ENCODE data around the gene ADAM8. TPM values are rescaled to one million over a fixed set of nuclear protein-coding genes. Genes with fewer than 3 reads are reported as not detected.

The ADAM8 gene
- total RNA-seq, 2 donors from 2014 or later, result 0.82 to 1.5 TPM

DNA sequence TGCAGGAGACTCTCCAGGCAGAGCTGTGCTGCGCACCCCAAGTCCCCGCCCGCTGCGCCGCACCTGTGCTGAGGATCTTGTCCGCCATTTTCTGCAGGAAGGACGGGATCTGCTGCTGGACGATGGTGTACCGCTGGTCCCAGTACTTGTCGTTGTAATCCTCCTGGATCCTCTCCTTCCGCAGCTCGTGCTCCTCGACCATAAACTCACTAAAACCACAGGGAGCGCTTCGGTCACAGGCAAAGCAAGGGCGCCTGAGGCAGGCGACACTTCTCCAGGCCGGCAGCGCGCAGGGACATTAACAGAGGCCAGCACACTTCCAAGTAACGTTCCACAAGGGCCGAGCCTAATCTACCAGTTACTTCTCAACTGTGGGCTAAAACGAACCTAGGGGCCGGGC is 13.1 kb upstream of the ADAM8 start:
- Histone ChIP-seq H3K4me1 (no peaks in the 10 kb centered on the region), H3K27ac (no peak overlapping the region), H3K36me3 (peaks cover 83% of the 10 kb centered on the region), H3K27me3 (no peaks in the 10 kb centered on the region), H3K9me3 (no peaks in the 10 kb centered on the region), H3K4me3 (no peak overlapping the region)
- DNase-seq (ENCODE audit: low spot score), result no peak
- TF ChIP-seq, protein P1, sequence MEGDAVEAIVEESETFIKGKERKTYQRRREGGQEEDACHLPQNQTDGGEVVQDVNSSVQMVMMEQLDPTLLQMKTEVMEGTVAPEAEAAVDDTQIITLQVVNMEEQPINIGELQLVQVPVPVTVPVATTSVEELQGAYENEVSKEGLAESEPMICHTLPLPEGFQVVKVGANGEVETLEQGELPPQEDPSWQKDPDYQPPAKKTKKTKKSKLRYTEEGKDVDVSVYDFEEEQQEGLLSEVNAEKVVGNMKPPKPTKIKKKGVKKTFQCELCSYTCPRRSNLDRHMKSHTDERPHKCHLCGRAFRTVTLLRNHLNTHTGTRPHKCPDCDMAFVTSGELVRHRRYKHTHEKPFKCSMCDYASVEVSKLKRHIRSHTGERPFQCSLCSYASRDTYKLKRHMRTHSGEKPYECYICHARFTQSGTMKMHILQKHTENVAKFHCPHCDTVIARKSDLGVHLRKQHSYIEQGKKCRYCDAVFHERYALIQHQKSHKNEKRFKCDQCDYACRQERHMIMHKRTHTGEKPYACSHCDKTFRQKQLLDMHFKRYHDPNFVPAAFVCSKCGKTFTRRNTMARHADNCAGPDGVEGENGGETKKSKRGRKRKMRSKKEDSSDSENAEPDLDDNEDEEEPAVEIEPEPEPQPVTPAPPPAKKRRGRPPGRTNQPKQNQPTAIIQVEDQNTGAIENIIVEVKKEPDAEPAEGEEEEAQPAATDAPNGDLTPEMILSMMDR (IDR thresholded peaks at IDR 0.05), result no peak

DNA sequence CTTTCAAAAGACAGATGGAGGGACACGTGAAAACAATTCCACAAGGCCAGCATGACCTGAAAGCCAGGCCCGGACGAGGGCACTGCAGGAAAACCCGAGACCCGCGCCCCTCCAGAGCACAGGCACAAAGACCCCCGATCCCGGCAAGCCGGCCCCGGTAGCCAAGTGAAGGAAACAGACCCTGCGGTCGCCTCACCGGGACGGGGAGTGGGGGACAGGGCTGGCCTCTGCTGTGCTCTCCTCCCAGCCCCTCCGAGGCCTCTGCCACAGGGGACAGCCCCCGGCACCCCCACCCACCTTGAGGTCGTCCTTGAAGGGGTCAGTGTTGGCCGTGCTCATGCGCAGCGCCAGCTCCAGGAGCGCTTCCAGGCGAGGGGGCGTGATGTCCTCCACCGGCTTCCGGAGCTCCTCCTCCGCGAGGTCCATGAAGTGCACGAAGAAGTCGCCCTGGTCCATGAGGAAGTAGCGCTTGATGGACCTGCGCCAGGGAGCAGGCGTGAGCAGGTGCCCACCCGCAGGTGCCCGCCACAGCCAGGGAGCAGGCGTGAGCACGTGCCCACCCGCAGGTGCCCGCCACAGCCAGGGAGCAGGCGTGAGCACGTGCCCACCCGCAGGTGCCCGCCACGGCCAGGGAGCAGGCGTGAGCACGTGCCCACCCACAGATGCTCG is 11.3 kb upstream of the ADAM8 start:
- H3K9me3 ChIP-seq, result no peaks in the 10 kb centered on the region
- no peak overlapping the region for H3K27ac ChIP-seq
- peaks cover 83% of the 10 kb centered on the region for H3K36me3 ChIP-seq
- no peak overlapping the region for H3K4me3 ChIP-seq
- H3K27me3 ChIP-seq, result no peaks in the 10 kb centered on the region
- no peak for DNase-seq (ENCODE audit: low spot score)
- TF ChIP-seq, protein P1 (IDR thresholded peaks at IDR 0.05), result no peak
- no peaks in the 10 kb centered on the region for H3K4me1 ChIP-seq

DNA sequence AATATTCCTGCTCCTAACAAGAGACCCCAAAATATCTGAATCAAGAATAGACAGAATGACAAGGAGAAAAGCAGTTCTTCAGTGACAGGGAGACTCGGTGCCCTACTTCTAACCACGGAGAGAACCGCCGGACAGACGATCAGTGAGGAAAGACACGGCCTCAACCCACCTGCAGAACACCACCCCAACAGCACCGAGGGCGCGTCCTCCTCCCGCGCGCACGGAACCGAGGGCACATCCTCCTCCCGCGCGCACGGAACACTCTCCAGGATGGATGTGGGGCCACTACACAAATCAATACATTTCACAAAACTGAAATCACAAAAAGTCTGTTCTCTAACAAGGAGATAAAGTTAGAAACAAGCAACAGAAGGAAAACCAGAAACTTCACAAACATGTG is 9.7 kb upstream of the ADAM8 start:
- no peaks in the 10 kb centered on the region for H3K4me1 ChIP-seq
- no peak overlapping the region for H3K27ac ChIP-seq
- peaks cover 92% of the 10 kb centered on the region for H3K36me3 ChIP-seq
- H3K4me3 ChIP-seq, result no peak overlapping the region
- H3K9me3 ChIP-seq, result no peaks in the 10 kb centered on the region
- TF ChIP-seq, protein P1 (IDR thresholded peaks at IDR 0.05), result no peak
- DNase-seq (ENCODE audit: low spot score), result no peak
- H3K27me3 ChIP-seq, result no peaks in the 10 kb centered on the region

DNA sequence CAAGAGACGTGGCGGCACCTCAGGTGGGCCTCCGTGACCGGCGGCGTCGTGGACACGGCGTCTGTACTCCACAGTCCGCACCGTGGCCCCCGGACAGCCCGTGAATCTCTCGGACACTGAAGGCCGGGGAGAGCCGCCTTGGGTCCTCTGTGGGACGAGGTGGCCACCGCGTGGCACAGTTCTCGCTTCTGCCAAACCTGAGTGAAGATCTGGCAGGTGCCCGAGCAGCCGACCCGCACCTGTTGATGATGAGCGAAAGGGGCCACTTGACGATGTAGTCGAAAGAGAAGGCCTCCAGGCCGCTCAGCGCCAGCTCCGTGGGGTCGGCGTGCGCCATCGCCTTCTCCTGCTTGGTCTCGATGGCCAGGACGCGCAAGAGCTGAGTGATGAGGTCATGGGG is 8.5 kb upstream of the ADAM8 start:
- TF ChIP-seq, protein P1 (IDR thresholded peaks at IDR 0.05), result no peak
- Histone ChIP-seq H3K27me3 (no peaks in the 10 kb centered on the region), H3K36me3 (peaks cover 93% of the 10 kb centered on the region), H3K9me3 (no peaks in the 10 kb centered on the region), H3K27ac (no peak overlapping the region), H3K4me3 (no peak overlapping the region), H3K4me1 (no peaks in the 10 kb centered on the region)
- no peak for DNase-seq (ENCODE audit: low spot score)

DNA sequence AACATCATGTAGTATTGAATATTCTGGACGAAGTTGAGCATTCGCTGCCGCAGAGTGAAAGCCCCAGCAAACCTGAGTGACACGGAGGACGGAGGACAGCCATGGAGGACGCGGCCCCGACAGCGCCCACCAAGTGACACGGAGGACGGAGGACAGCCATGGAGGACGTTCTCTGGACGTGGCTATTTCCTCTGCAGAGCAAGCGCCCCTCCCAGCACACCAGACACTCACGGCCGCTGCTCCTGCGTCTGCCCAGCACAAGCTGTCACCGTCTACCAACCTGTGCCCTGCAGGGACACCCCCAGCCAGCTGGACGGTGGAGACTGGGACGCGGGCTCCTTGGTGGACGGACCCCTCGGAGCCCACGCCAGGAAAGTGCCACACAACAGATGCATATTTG is 7.3 kb upstream of the ADAM8 start:
- Histone ChIP-seq H3K36me3 (peaks cover 94% of the 10 kb centered on the region), H3K9me3 (no peaks in the 10 kb centered on the region), H3K27ac (no peak overlapping the region), H3K4me1 (no peaks in the 10 kb centered on the region), H3K27me3 (no peaks in the 10 kb centered on the region), H3K4me3 (no peak overlapping the region)
- no peak for DNase-seq (ENCODE audit: low spot score)
- TF ChIP-seq, protein P1 (IDR thresholded peaks at IDR 0.05), result no peak

DNA sequence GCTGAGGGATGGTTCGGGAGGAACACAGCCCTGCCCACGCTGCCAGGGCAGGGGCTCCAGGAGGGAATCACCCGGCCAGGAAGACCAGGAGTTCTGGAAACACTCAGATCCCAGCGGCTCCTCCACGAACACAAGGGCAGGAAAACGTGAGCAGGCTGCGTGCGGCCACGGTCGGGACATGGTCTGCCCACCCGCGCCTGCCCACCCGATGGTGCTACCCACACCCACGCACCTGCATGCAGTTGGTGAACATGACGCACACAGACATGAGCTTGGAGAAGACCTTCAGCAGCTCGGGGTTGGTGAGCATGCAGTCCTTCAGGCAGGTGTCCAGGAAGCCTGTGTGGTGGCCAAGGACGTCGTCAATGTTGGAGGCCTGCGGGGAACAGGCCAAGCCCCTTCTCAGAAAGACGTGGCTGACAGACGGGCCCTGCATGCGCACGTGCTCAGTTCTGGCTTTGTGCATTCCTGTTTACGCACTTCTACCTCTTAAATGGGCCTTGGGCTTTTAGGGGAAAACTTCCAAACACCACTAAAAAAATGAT is 6.2 kb upstream of the ADAM8 start:
- H3K4me3 ChIP-seq, result no peak overlapping the region
- no peak for DNase-seq (ENCODE audit: low spot score)
- peaks cover 85% of the 10 kb centered on the region for H3K36me3 ChIP-seq
- H3K27ac ChIP-seq, result no peak overlapping the region
- peaks cover 0 to 3% of the 10 kb centered on the region in 2 donors for H3K4me1 ChIP-seq
- H3K27me3 ChIP-seq, result no peaks in the 10 kb centered on the region
- TF ChIP-seq, protein P1 (IDR thresholded peaks at IDR 0.05), result no peak
- H3K9me3 ChIP-seq, result no peaks in the 10 kb centered on the region
